EH (cell line): Measurements from ENCODE around the gene TCEA2.
A peak's percentile ranks its signal among the peaks of the same experiment; 100 is the strongest.

ENCODE experiments used
- DNase-seq: peaks from one replicate; pipeline ENCODE4 v3.0.0-alpha.2; 2015; ENCODE audit warnings: low read depth

TCEA2 gene

GRCh38 chr20:64049060-64049877 is 13.7 kb upstream of the TCEA2 start, which contains the start of gene SOX18:
SOX18 (minus strand) TSS chr20:64049639; CDS start chr20:64049516, 123 bp downstream.
- peak; percentile 51 for DNase-seq

- DNase-seq = no peak
Measured at GRCh38 chr20:64049878-64050260, 13.1 kb upstream of the TCEA2 start.

GRCh38 chr20:64050261-64051032 is 12.6 kb upstream of the TCEA2 start:
- DNase-seq = no peak

- no peak for DNase-seq
Measured at GRCh38 chr20:64051033-64051452, 12.0 kb upstream of the TCEA2 start.

GRCh38 chr20:64051561-64052325 is 11.3 kb upstream of the TCEA2 start:
- no peak for DNase-seq

GRCh38 chr20:64052326-64052722 is 10.7 kb upstream of the TCEA2 start:
- DNase-seq = no peak

- DNase-seq = no peak
Measured at GRCh38 chr20:64052987-64053840, 9.8 kb upstream of the TCEA2 start.

- no peak for DNase-seq
Measured at GRCh38 chr20:64053841-64054661, 8.9 kb upstream of the TCEA2 start.

GRCh38 chr20:64055396-64055892 is 7.6 kb upstream of the TCEA2 start:
- no peak for DNase-seq

- DNase-seq = peak; percentile 19
Measured at GRCh38 chr20:64055893-64056638, 6.9 kb upstream of the TCEA2 start.

- no peak for DNase-seq
Measured at GRCh38 chr20:64056639-64056888, 6.4 kb upstream of the TCEA2 start.

- no peak for DNase-seq
Measured at GRCh38 chr20:64056889-64057627, 5.9 kb upstream of the TCEA2 start.

GRCh38 chr20:64057628-64058498 is 5.1 kb upstream of the TCEA2 start:
- peak; percentile 65 for DNase-seq

GRCh38 chr20:64058536-64058935 is 4.5 kb upstream of the TCEA2 start:
- peak; percentile 29 for DNase-seq

GRCh38 chr20:64062276-64062595 is 762 bp upstream of the TCEA2 start:
- no peak for DNase-seq

- DNase-seq = peak; percentile 35
Measured at GRCh38 chr20:64063389-64064144, 569 bp downstream of the TCEA2 start.

- peak; percentile 80 for DNase-seq
Measured at GRCh38 chr20:64064145-64064698, 1.2 kb downstream of the TCEA2 start.
